GM12892 (cell line): Measurements from ENCODE around the gene OCIAD2. TPM values are rescaled to one million over a fixed set of nuclear protein-coding genes. Genes with fewer than 3 reads are reported as not detected.

Source experiments
- DNase-seq: peaks from one replicate; pipeline ENCODE4 v3.0.0; 2011; ENCODE audit not compliant: insufficient read length
- FAIRE-seq: peaks from 2 replicates; lab custom pipeline; 2011; peaks lifted over from hg19 to GRCh38; lab: Jason Lieb, UNC
- POLR2A ChIP-seq: IDR thresholded peaks from 2 replicates; pipeline ENCODE4 v1.6.1; 2011; ENCODE audit warnings: low read depth, low read length, control low read depth
- POLR2AphosphoS5 ChIP-seq: IDR thresholded peaks from 2 replicates; pipeline ENCODE4 v1.6.1; 2011; ENCODE audit warnings: low read depth, low read length, control low read depth
- TAF1 ChIP-seq: IDR thresholded peaks from 2 replicates; pipeline ENCODE4 v1.6.1; 2011; ENCODE audit warnings: low read depth, mild to moderate bottlenecking, control low read depth, low read length, borderline replicate concordance
- polyA plus RNA-seq: library from polyadenylated mRNA; unstranded; fragments of >200 nt; gene quantifications from one replicate; pipeline ENCODE4 v1.2.1, GENCODE V29; 2012; ENCODE audit warnings: missing spikeins, inconsistent platforms; ENCODE audit not compliant: missing spikeins

Gene OCIAD2
- polyA plus RNA-seq = 76.6 TPM

- TF ChIP-seq POLR2A (peak; percentile 65; the same call in 1 of the 2 replicates), POLR2AphosphoS5 (no peak), TAF1 (peak; percentile 32; the same call in 1 of the 2 replicates)
- FAIRE-seq (peak; percentile 84), DNase-seq (peak; percentile 81)
These were observed at the start of gene OCIAD2 for GRCh38 chr4:48906206-48907173. Gene OCIAD2 (minus strand): TSS chr4:48906774. CDS start chr4:48904549, 2,225 bp downstream.

- DNase-seq (no peak), FAIRE-seq (no peak)
- TF ChIP-seq TAF1 = no peak
- no peak for TF ChIP-seq POLR2A
- no peak for TF ChIP-seq POLR2AphosphoS5
These were observed 47.7 kb upstream of the OCIAD2 start for GRCh38 chr4:48954314-48954713.

- no peak for DNase-seq
- no peak for TF ChIP-seq POLR2AphosphoS5
- no peak for TF ChIP-seq TAF1
- TF ChIP-seq POLR2A = no peak
- FAIRE-seq = no peak
These were observed 43.1 kb upstream of the OCIAD2 start for GRCh38 chr4:48949518-48950219.

GRCh38 chr4:48949086-48949485, 42.5 kb upstream of the OCIAD2 start:
- DNase-seq = no peak
- TF ChIP-seq POLR2AphosphoS5 = no peak
- TF ChIP-seq TAF1 = no peak
- no peak for TF ChIP-seq POLR2A
- no peak for FAIRE-seq

GRCh38 chr4:48947731-48948130, 41.2 kb upstream of the OCIAD2 start:
- no peak for DNase-seq
- TF ChIP-seq POLR2AphosphoS5 (no peak), TAF1 (no peak), POLR2A (no peak)
- FAIRE-seq = no peak

- TF ChIP-seq TAF1 (no peak), POLR2A (no peak), POLR2AphosphoS5 (no peak)
- FAIRE-seq = no peak
- DNase-seq = no peak
These were observed 39.4 kb upstream of the OCIAD2 start for GRCh38 chr4:48945981-48946380.

- FAIRE-seq (no peak), DNase-seq (no peak)
- TF ChIP-seq POLR2AphosphoS5 = no peak
- no peak for TF ChIP-seq TAF1
- TF ChIP-seq POLR2A = no peak
These were observed 38.2 kb upstream of the OCIAD2 start for GRCh38 chr4:48944756-48945241.

- peak; percentile 5 for FAIRE-seq
- TF ChIP-seq POLR2AphosphoS5 = no peak
- TF ChIP-seq TAF1 = no peak
- no peak for TF ChIP-seq POLR2A
- DNase-seq = no peak
These were observed 37.7 kb upstream of the OCIAD2 start for GRCh38 chr4:48944252-48944651.

GRCh38 chr4:48943387-48943786, 36.8 kb upstream of the OCIAD2 start:
- no peak for FAIRE-seq
- DNase-seq = no peak
- TF ChIP-seq POLR2AphosphoS5 = no peak
- no peak for TF ChIP-seq TAF1
- no peak for TF ChIP-seq POLR2A

- TF ChIP-seq POLR2A = no peak
- TF ChIP-seq POLR2AphosphoS5 = no peak
- TF ChIP-seq TAF1 = no peak
- DNase-seq (no peak), FAIRE-seq (no peak)
These were observed 33.2 kb upstream of the OCIAD2 start for GRCh38 chr4:48939785-48940184.

GRCh38 chr4:48938831-48939230, 32.3 kb upstream of the OCIAD2 start:
- TF ChIP-seq TAF1 = no peak
- TF ChIP-seq POLR2A = no peak
- no peak for TF ChIP-seq POLR2AphosphoS5
- no peak for DNase-seq
- no peak for FAIRE-seq
